ENCODE results near the gene CDH4. TPM values are rescaled to one million over a fixed set of nuclear protein-coding genes. Genes with fewer than 3 reads are reported as not detected.

The CDH4 gene
- total RNA-seq, 1 experiment from 2014 or later: not detected

DNA sequence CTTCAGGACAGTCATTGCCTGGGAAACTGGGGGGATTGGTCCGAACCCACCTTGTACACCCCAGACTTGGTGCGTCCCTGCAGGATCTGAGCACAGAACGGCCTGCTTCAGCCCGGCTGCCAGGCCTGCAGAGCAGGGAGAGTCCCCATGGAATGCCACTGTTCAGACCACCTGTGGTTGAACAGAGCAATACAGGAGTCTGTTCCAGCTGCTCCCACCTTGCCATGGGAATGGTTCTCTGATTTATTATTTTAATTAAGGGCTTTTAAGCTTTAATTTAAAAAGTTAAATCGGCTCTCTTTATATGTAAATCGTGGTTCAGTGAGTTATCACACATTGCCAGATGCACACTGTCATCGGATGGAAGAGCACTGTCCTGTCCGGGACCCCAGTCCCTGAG is 310.4 kb downstream of the CDH4 start:
- in situ Hi-C loops (cut with HindIII; ENCODE audit: low pct_unique_long_range_greater_than_20kb, low sequenced_read_pairs): no loop called here
- Histone ChIP-seq H3K36me3 (ENCODE audit: control insufficient read depth, insufficient read depth, low read length) (no peaks in the 10 kb centered on the region), H3K9me3 (ENCODE audit: control insufficient read depth, insufficient read depth, low read depth, low read length) (no peaks in the 10 kb centered on the region), H3K4me3 (ENCODE audit: low read depth in 2 of 2, low read length in 2 of 2) (no peak overlapping the region), H3K27me3 (ENCODE audit: control insufficient read depth, insufficient read depth, low read length) (no peaks in the 10 kb centered on the region; the same call in 1 of the 2 replicates), H3K27ac (ENCODE audit: low read length) (no peak overlapping the region), H3K4me1 (ENCODE audit: control insufficient read depth, insufficient read depth, low read length) (no peaks in the 10 kb centered on the region)
- ATAC-seq (no peak), DNase-seq (ENCODE audit: low read depth, low spot score) (no peak)
- ChIA-PET CTCF (no interaction called here), POLR2A (no interaction called here)
- no peak for TF ChIP-seq SIN3A (IDR thresholded peaks at IDR 0.05; ENCODE audit: borderline replicate concordance, insufficient read depth, low read depth, low read length)
- BruUV-seq (replicated peaks): no TSS peak
- intact Hi-C loops (cut with micrococcal nuclease; ENCODE audit: unreplicated experiment): no loop called here

DNA sequence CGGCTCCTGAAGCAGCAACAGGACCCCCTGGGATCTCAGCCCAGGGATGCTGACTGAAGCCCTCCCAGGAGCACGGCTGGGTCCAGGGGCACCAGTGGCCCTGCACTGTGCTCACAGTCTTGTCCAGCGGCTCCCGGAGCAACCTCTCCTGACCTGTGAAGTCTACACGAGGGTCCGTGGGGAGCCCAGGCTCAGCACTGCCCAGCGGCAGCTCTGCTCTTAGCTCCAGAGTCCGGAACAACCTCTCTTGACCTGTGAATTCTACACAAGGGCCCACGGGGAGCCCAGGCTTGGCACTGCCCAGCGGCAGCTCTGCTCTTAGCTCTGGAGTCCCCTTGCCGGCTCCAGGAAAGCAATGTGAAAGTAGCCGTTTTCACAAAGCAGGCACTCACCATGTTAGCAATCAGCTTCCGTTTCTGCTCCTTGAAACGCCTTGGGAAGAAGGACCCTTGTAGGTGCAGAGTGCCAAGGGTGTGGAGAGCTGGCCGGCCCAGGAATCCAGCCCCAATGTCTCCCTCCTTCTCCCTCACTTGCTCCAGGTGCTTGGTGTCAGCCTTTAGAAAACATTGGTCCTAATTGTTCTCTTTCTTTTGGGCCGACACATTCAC is 310.9 kb downstream of the CDH4 start:
- intact Hi-C loops (cut with micrococcal nuclease; ENCODE audit: unreplicated experiment): no loop called here
- BruUV-seq (replicated peaks): no TSS peak
- ChIA-PET CTCF (no interaction called here), POLR2A (no interaction called here)
- Histone ChIP-seq H3K4me3 (ENCODE audit: low read depth in 2 of 2, low read length in 2 of 2) (no peak overlapping the region), H3K4me1 (ENCODE audit: control insufficient read depth, insufficient read depth, low read length) (no peaks in the 10 kb centered on the region), H3K27me3 (ENCODE audit: control insufficient read depth, insufficient read depth, low read length) (no peaks in the 10 kb centered on the region; the same call in 1 of the 2 replicates), H3K27ac (ENCODE audit: low read length) (no peak overlapping the region), H3K36me3 (ENCODE audit: control insufficient read depth, insufficient read depth, low read length) (no peaks in the 10 kb centered on the region), H3K9me3 (ENCODE audit: control insufficient read depth, insufficient read depth, low read depth, low read length) (no peaks in the 10 kb centered on the region)
- DNase-seq (ENCODE audit: low read depth, low spot score) (no peak), ATAC-seq (no peak; the same call in 1 of the 2 replicates)
- TF ChIP-seq SIN3A (IDR thresholded peaks at IDR 0.05; ENCODE audit: borderline replicate concordance, insufficient read depth, low read depth, low read length) (no peak), TCF7L2 (IDR thresholded peaks at IDR 0.05; ENCODE audit: low read depth, low read length) (no peak), POLR2AphosphoS5 (IDR thresholded peaks at IDR 0.05; ENCODE audit: low read depth, low read length) (no peak)
- TF ChIP-seq, protein P1, sequence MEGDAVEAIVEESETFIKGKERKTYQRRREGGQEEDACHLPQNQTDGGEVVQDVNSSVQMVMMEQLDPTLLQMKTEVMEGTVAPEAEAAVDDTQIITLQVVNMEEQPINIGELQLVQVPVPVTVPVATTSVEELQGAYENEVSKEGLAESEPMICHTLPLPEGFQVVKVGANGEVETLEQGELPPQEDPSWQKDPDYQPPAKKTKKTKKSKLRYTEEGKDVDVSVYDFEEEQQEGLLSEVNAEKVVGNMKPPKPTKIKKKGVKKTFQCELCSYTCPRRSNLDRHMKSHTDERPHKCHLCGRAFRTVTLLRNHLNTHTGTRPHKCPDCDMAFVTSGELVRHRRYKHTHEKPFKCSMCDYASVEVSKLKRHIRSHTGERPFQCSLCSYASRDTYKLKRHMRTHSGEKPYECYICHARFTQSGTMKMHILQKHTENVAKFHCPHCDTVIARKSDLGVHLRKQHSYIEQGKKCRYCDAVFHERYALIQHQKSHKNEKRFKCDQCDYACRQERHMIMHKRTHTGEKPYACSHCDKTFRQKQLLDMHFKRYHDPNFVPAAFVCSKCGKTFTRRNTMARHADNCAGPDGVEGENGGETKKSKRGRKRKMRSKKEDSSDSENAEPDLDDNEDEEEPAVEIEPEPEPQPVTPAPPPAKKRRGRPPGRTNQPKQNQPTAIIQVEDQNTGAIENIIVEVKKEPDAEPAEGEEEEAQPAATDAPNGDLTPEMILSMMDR (IDR thresholded peaks at IDR 0.05): no peak
- TF ChIP-seq, protein P2, sequence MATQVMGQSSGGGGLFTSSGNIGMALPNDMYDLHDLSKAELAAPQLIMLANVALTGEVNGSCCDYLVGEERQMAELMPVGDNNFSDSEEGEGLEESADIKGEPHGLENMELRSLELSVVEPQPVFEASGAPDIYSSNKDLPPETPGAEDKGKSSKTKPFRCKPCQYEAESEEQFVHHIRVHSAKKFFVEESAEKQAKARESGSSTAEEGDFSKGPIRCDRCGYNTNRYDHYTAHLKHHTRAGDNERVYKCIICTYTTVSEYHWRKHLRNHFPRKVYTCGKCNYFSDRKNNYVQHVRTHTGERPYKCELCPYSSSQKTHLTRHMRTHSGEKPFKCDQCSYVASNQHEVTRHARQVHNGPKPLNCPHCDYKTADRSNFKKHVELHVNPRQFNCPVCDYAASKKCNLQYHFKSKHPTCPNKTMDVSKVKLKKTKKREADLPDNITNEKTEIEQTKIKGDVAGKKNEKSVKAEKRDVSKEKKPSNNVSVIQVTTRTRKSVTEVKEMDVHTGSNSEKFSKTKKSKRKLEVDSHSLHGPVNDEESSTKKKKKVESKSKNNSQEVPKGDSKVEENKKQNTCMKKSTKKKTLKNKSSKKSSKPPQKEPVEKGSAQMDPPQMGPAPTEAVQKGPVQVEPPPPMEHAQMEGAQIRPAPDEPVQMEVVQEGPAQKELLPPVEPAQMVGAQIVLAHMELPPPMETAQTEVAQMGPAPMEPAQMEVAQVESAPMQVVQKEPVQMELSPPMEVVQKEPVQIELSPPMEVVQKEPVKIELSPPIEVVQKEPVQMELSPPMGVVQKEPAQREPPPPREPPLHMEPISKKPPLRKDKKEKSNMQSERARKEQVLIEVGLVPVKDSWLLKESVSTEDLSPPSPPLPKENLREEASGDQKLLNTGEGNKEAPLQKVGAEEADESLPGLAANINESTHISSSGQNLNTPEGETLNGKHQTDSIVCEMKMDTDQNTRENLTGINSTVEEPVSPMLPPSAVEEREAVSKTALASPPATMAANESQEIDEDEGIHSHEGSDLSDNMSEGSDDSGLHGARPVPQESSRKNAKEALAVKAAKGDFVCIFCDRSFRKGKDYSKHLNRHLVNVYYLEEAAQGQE (IDR thresholded peaks at IDR 0.05; ENCODE audit: insufficient read depth in 1 of 2, low read depth in 2 of 2, low read length in 1 of 2): no peak
- in situ Hi-C loops (cut with HindIII; ENCODE audit: low pct_unique_long_range_greater_than_20kb, low sequenced_read_pairs): no loop called here

DNA sequence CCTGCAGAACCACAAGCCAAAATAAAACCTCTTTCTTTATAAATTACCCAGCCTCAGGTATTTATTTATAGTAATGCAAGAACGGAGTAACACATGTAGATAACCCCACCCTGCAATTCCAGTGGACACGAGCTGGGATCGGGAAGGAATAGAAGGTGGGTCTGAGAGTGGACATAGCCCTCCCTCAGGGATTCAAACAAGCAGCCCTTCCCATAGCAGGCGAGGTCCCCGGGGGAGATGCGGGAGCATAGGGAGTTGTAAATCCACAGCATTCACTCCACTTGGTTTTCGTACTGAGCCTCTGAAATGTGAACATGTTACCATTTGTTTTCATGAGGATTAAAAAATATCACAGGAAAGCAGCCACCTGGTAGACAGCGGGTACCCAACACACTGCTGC is 312.6 kb downstream of the CDH4 start:
- Histone ChIP-seq H3K9me3 (ENCODE audit: control insufficient read depth, insufficient read depth, low read depth, low read length) (no peaks in the 10 kb centered on the region), H3K27ac (ENCODE audit: low read length) (no peak overlapping the region), H3K4me3 (ENCODE audit: low read depth in 2 of 2, low read length in 2 of 2) (no peak overlapping the region), H3K27me3 (ENCODE audit: control insufficient read depth, insufficient read depth, low read length) (peaks cover 2% of the 10 kb centered on the region; the same call in 1 of the 2 replicates), H3K4me1 (ENCODE audit: control insufficient read depth, insufficient read depth, low read length) (no peaks in the 10 kb centered on the region), H3K36me3 (ENCODE audit: control insufficient read depth, insufficient read depth, low read length) (no peaks in the 10 kb centered on the region)
- ATAC-seq: no peak
- TF ChIP-seq POLR2AphosphoS5 (IDR thresholded peaks at IDR 0.05; ENCODE audit: low read depth, low read length): no peak
- no peak for TF ChIP-seq TCF7L2 (IDR thresholded peaks at IDR 0.05; ENCODE audit: low read depth, low read length)
- TF ChIP-seq, protein P2 (IDR thresholded peaks at IDR 0.05; ENCODE audit: insufficient read depth in 1 of 2, low read depth in 2 of 2, low read length in 1 of 2): no peak
- TF ChIP-seq SIN3A (IDR thresholded peaks at IDR 0.05; ENCODE audit: borderline replicate concordance, insufficient read depth, low read depth, low read length): no peak
- TF ChIP-seq, protein P1 (IDR thresholded peaks at IDR 0.05): no peak
- DNase-seq (ENCODE audit: low read depth, low spot score): no peak
- POLR2A ChIA-PET: no interaction called here
- in situ Hi-C loops (cut with HindIII; ENCODE audit: low pct_unique_long_range_greater_than_20kb, low sequenced_read_pairs) (no loop called here), intact Hi-C loops (cut with micrococcal nuclease; ENCODE audit: unreplicated experiment) (no loop called here)
- CTCF ChIA-PET: no interaction called here
- no TSS peak for BruUV-seq (replicated peaks)
